Measurements from ENCODE around the gene FAM78A.

GRCh38 chr9:131306397-131307004 is 30.2 kb upstream of the FAM78A start:
- TF ChIP-seq CTCF (conservative IDR thresholded peaks at IDR 0.05; ENCODE audit: low read depth, low read length): no peak
- no peak for TF ChIP-seq EZH2 (IDR thresholded peaks at IDR 0.05; ENCODE audit: borderline replicate concordance, low read depth, low read length, poor library complexity, severe bottlenecking)

Measured in A673 (cell line).